ACC112 (cell line): ENCODE results near the gene ZBTB47.

Experiments used
- H2AFZ ChIP-seq: fragments of 200-600 bp; sonication (generic); one replicate; pipeline ENCODE4 v1.6.0; 2017; ENCODE audit warnings: antibody characterized with exemption, low read length; ENCODE audit not compliant: unreplicated experiment
- H3K27ac ChIP-seq: fragments of 200-600 bp; sonication (generic); 2 replicates; pipeline ENCODE4 v1.5.1; 2014; ENCODE audit warnings: low read depth, mild to moderate bottlenecking, antibody characterized with exemption, low read length, moderate library complexity
- H3K27me3 ChIP-seq: fragments of 200-600 bp; sonication (generic); 2 replicates; pipeline ENCODE4 v1.6.1; 2014; ENCODE audit warnings: mild to moderate bottlenecking, antibody characterized with exemption, low read length, moderate library complexity, mixed read lengths; ENCODE audit not compliant: insufficient read depth
- H3K36me3 ChIP-seq: fragments of 200-600 bp; sonication (generic); 2 replicates; pipeline ENCODE4 v1.6.1; 2016; ENCODE audit warnings: mild to moderate bottlenecking, antibody characterized with exemption, low read length, moderate library complexity, mixed read lengths; ENCODE audit not compliant: insufficient read depth
- H3K4me1 ChIP-seq: fragments of 200-600 bp; sonication (generic); one replicate; pipeline ENCODE4 v1.6.1; 2016; ENCODE audit warnings: low read length, mixed read lengths; ENCODE audit not compliant: insufficient read depth, unreplicated experiment, control insufficient read depth
- H3K4me3 ChIP-seq: fragments of 200-600 bp; sonication (generic); 2 replicates; pipeline ENCODE4 v1.5.1; 2014; ENCODE audit warnings: mild to moderate bottlenecking, low read depth, low read length
- H3K79me2 ChIP-seq: fragments of 200-600 bp; sonication (generic); one replicate; pipeline ENCODE4 v1.6.0; 2016; ENCODE audit warnings: low read length; ENCODE audit not compliant: control insufficient read depth, unreplicated experiment, insufficient read depth

The ZBTB47 gene

DNA sequence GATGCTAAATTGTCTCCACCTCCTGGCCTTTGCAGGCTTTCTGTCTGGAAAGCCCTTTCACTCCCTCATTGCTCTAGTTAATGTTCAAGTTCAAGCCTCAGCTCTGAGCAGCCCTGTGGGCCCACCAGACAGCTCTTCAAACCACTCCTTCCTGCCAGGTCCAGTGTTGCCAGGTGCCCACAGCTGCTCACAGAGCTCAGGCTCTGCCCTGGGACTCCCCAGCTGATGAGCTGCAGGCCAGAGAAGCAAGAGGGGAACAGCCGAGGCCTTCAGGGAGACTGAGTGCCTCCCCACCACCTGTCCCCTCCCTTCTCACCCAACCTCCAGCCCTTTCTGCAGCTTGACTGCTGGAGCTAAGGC, 1.3 kb upstream of the ZBTB47 start:
- H3K36me3 ChIP-seq, result 0 out of 2 replicates have a peak, but pooled peaks cover 8% of the 10 kb centered on the region
- H3K79me2 ChIP-seq, result peaks cover 71% of the 10 kb centered on the region
- H3K4me3 ChIP-seq, result peak overlapping the region; percentile 83
- H3K27ac ChIP-seq, result peak overlapping the region; percentile 88
- peaks cover 64% of the 10 kb centered on the region for H3K4me1 ChIP-seq
- H2AFZ ChIP-seq, result no peak overlapping the region
- H3K27me3 ChIP-seq, result no peaks in the 10 kb centered on the region

DNA sequence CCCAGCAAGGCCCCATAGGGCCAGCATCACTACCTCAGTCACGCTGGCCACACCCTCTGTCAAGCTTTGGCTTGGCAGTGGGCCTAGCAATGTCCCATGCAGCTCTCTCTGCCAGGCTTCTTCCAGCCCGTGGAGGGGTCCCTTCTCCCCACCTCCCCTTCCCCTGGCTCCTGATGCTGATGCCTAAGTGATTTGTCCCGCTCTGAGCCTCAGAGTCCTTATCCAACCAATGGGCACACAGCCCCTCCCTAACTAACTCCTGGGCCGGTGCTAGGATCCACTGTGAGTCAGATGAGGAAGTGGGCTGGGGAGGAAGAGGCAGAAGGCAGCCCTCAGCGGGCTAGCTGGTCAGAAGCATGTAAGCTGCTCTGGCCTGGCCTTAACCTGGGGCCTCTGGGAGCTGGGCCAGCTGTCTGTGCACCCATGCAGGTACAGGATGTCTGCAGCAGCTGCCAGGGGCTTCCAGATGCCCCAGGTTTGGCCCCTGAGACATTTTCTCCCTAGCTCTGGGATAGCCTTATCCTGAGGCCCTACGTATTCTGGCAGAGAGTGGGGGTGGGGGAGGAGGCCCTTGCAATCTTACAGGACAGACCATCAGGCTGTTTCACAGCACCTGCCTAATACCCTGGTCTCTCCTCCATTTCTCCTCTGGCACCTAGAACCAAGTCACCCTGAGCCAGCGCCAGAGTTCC, 740 bp upstream of the ZBTB47 start:
- Histone ChIP-seq H3K27me3 (no peaks in the 10 kb centered on the region), H3K4me3 (peak overlapping the region; percentile 83), H3K79me2 (peaks cover 71% of the 10 kb centered on the region), H3K27ac (peak overlapping the region; percentile 88), H3K36me3 (0 out of 2 replicates have a peak, but pooled peaks cover 6% of the 10 kb centered on the region), H2AFZ (no peak overlapping the region), H3K4me1 (peaks cover 61% of the 10 kb centered on the region)

DNA sequence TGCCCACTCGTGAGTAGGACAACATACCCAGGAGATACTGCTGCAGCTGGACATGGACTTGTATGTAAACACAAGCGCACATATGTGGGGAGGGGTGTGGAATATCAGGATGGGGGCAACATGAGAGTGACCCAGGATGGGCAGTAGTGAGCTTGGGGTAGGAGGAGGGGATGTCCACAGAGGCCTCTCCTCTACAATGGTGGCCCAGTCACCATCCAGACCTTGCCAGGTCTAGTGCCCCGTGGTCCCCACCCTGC, 266 bp upstream of the ZBTB47 start:
- Histone ChIP-seq H3K4me3 (peak overlapping the region; percentile 83), H3K79me2 (peaks cover 71% of the 10 kb centered on the region)

DNA sequence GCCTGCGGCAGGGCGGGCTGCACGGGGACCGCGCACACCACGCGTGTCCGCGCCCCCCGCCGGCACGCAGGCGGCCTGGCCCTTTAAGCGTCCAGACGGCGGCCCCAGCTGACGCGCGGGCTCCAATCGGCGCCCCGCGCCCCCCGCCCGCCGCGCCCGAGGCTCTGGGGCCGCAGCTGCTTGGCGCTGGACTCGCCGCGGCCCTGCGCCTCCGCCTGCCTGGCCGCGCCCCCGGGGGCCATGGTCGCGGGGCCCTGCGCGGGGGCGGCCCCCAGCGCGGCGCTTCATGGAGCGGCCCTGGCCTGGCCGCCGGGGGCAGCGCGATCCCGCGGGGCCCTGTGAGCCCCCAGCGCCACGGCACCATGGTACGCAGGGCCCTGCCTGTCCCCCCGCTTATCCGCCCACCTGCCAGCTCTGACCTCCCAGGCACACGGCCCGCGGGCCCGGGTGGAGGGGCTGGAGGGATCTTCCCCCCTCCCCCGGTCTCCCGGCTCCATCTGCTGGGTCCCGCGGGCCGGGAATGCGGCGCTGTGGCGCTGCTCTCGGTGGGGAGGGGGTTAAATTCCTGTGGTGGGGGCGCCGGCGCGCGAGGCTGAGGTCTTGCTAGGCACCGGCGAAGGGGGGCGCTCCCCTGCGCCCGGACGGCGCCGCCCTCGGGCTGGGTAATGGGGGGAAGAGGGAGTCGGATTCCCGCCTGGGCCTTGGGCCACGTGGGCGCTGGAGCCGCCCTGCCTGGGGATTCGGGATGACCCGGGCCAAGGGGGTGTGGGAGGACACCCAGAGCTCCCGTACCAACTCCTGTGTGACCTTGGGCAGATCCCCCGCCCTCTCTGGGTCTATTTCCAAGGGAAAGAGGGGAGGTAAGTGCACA, 1.1 kb downstream of the ZBTB47 start:
- peak overlapping the region; percentile 31 for H2AFZ ChIP-seq
- peaks cover 52% of the 10 kb centered on the region for H3K4me1 ChIP-seq
- H3K36me3 ChIP-seq, result no peaks in the 10 kb centered on the region
- H3K4me3 ChIP-seq, result peak overlapping the region; percentile 83
- H3K27ac ChIP-seq, result peak overlapping the region; percentile 73
- H3K27me3 ChIP-seq, result no peaks in the 10 kb centered on the region
- H3K79me2 ChIP-seq, result peaks cover 62% of the 10 kb centered on the region

More for the DNA sequence above, 266 bp upstream of the ZBTB47 start:
- peaks cover 56% of the 10 kb centered on the region for H3K4me1 ChIP-seq
- no peak overlapping the region for H2AFZ ChIP-seq
- peak overlapping the region; percentile 88 for H3K27ac ChIP-seq
- H3K36me3 ChIP-seq, result 0 out of 2 replicates have a peak, but pooled peaks cover 6% of the 10 kb centered on the region
- no peaks in the 10 kb centered on the region for H3K27me3 ChIP-seq

DNA sequence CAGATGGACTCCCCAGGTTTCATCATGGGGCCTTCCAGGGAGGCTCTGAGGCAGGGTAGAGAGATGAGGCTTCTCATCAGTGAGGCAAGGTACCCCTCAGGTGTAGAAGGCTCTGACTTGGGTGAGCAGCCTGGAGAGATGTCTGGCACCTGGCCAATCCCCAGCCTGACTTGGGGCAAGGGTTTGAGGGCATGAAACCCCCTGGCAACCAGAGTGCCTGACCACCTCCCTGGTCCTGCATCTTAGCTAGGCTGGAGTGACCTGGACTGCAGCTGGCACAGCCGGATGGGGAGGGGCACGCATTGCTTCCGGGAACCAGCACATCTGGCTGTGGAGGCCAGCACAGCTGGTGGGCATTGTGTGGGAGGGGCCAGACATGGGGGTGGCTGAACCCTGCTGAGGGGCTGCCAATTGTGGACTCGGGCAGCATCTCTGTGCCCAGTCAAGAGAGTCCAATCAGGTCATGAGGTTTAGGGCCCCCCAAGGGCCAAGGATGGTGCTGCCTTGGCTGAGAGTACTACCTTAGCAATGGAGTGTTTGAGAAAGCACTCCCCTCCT, 1.9 kb downstream of the ZBTB47 start:
- Histone ChIP-seq H3K4me3 (peak overlapping the region; percentile 83), H3K27me3 (no peaks in the 10 kb centered on the region), H3K36me3 (no peaks in the 10 kb centered on the region), H3K27ac (peak overlapping the region; percentile 73), H3K79me2 (peaks cover 54% of the 10 kb centered on the region), H3K4me1 (peaks cover 57% of the 10 kb centered on the region), H2AFZ (no peak overlapping the region)

DNA sequence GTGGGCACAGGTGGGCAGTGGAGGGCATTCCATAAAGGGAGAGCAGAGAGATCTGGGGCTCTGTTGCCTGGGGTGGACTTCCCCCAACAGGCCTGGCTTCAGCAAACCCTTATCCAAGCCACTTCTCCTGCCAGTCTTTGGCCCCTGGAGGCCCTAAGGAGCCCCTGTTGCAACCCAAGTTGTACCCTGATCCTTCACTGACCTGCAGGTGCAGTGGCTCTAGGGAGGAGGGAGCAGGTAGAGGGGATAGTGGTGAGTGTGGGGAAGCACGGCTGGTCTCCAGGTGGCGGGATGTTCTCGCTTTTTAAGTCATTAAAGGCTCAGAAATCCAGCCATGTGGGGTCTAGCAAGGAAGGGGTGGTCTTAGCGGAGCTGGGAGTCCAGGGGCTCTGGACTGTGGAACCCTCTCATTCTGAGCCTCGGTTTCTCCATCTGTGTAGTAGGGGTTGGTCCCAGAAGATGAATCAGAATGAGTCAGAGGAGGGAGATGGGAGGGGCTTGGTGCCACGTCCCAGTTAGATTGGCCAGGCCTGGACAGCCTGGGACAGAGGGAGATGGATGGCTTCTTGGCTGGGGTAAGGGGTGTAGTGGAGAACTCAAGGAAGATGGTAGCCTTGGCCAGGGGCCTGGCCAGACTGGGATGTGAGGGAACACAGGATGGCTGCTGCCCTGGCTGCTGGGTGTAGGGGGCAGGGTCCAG, 2.6 kb downstream of the ZBTB47 start:
- H3K36me3 ChIP-seq, result no peaks in the 10 kb centered on the region
- H3K4me1 ChIP-seq, result peaks cover 50% of the 10 kb centered on the region
- H3K4me3 ChIP-seq, result peak overlapping the region; percentile 83
- peaks cover 47% of the 10 kb centered on the region for H3K79me2 ChIP-seq
- H3K27ac ChIP-seq, result no peak overlapping the region
- no peak overlapping the region for H2AFZ ChIP-seq
- no peaks in the 10 kb centered on the region for H3K27me3 ChIP-seq

DNA sequence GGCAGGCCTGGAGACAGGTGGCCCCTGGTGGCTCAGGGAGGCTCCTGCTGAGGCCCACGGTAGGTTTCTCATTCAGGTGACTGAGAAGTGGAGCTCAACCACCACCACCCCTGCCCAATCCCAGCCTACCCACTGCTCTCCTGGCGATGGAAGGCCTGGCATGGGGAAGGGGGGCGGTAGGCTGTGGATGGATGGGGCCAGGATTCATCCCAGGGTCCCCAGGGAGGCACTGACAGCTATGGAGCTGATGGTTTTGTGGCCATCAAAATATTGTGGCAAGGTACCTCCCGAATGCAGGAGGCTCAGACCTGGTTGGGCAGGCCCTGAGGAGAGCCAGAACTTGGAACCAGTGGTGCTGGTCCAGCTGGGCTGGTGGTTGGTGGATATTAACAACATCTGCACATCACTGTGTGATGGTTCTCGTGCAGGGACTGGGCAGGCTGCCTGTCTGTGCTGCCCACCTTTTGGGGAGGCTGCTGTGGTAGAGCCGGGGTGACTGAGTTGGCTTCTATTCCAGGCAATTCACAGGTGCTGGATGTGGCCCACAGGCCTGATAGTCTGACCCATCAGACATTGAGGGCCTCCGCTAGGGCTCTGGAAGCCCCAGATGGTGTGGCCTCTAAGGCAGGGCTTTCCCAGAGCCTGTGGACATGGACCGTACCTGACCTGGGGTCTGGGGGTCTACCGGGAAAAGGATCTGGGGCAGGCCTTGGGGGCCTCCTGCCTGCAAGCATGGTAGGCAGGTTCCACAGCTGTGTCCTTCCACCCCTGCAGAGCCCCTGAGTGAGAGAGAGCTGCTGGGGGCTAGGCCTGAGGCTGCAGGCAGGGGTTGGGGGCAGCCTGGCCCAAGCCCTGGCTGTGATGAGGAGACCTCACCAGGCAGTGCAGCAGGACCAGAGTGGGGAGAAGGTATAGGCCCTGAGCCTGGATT, 3.4 kb downstream of the ZBTB47 start:
- Histone ChIP-seq H2AFZ (no peak overlapping the region), H3K36me3 (no peaks in the 10 kb centered on the region), H3K27me3 (no peaks in the 10 kb centered on the region), H3K79me2 (peaks cover 44% of the 10 kb centered on the region), H3K27ac (no peak overlapping the region), H3K4me3 (no peak overlapping the region; the same call in 1 of the 2 replicates), H3K4me1 (peaks cover 42% of the 10 kb centered on the region)

DNA sequence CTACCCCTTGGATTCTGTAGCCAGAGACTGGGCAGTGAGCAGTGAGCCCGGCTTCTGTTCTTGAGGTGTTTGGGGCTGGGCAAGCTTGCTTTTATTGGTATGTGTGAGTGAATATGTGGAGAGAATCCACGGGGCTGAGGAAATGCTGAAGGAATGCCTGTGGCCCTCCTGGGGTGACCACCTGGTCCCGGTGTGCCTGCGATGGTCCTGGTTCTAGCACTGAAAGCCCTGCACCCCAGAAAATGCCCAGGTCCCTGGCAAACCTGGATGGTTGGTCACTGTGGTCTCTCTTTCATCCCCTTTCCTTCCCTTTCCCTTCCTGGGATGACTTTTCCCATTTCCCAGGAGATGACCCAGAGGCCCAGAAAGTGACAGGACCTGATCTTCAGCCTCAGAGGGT, 4.2 kb downstream of the ZBTB47 start:
- H2AFZ ChIP-seq, result no peak overlapping the region
- H3K27ac ChIP-seq, result no peak overlapping the region
- no peaks in the 10 kb centered on the region for H3K36me3 ChIP-seq
- peaks cover 43% of the 10 kb centered on the region for H3K79me2 ChIP-seq
- no peaks in the 10 kb centered on the region for H3K27me3 ChIP-seq
- H3K4me3 ChIP-seq, result no peak overlapping the region
- H3K4me1 ChIP-seq, result peaks cover 34% of the 10 kb centered on the region

DNA sequence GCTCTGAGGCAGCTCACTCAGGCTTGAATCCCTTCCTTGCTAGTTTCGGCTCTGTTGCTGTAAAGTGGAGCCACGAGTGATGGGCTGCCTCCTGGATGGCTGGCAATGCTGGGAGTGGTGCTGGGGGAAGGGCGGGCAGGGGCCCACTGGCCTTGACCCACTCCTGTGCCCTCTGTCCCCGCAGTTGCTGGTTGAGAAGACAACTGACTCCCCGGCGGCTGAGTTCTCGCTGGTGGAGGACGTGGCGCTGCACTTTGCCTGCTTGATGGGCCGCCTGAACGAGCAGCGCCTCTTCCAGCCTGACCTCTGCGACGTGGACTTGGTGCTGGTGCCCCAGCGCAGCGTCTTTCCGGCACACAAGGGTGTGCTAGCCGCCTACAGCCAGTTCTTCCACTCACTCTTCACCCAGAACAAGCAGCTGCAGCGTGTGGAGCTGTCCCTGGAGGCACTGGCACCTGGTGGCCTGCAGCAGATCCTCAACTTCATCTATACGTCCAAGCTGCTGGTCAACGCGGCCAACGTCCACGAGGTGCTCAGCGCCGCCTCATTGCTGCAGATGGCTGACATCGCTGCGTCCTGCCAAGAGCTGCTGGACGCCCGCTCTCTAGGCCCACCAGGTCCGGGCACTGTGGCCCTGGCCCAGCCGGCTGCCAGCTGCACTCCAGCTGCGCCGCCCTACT, 4.7 kb downstream of the ZBTB47 start:
- H3K27ac ChIP-seq, result no peak overlapping the region
- no peak overlapping the region for H3K4me3 ChIP-seq
- no peaks in the 10 kb centered on the region for H3K27me3 ChIP-seq
- H3K4me1 ChIP-seq, result peaks cover 29% of the 10 kb centered on the region
- H3K79me2 ChIP-seq, result peaks cover 38% of the 10 kb centered on the region
- no peak overlapping the region for H2AFZ ChIP-seq
- H3K36me3 ChIP-seq, result no peaks in the 10 kb centered on the region
